PC-9 (cell line): ENCODE data around the gene CDH13. TPM values are rescaled to one million over a fixed set of nuclear protein-coding genes. Genes with fewer than 3 reads are reported as not detected.

Experiments used
- BruUV-seq: library from RNA; stranded (reverse); fragments of 400-500 nt; replicated peaks from 2 replicates; lab custom pipeline; 2021; lab: Mats Ljungman, UMichigan
- CTCF ChIA-PET: fragments of 300-600 bp; sonication (Branson Sonifier 250); formaldehyde crosslinking; loops from one replicate; lab custom pipeline; 2022; ENCODE audit warnings: antibody characterized with exemption; lab: Charles Lee
- POLR2A ChIA-PET: fragments of 300-600 bp; sonication (Branson Sonifier 250); formaldehyde crosslinking; loops from one replicate; lab custom pipeline; 2022; ENCODE audit warnings: antibody characterized with exemption; ENCODE audit not compliant: unreplicated experiment; lab: Charles Lee
- DNase-seq, 2 experiments: peaks; one replicate each; pipeline versions ENCODE4 v3.0.0 to v3.0.0-alpha.2; 2015 to 2022; ENCODE audit warnings: mixed read lengths in 1 of 2
- H2AFZ ChIP-seq: fragments of 200-600 bp; sonication (generic); 2 replicates; pipeline ENCODE4 v1.8.1; 2017; ENCODE audit warnings: antibody characterized with exemption
- H3F3A ChIP-seq: fragments of 200-600 bp; sonication (generic); 2 replicates; pipeline ENCODE4 v1.8.1; 2017; ENCODE audit warnings: antibody characterized with exemption, mild to moderate bottlenecking, low read depth; ENCODE audit not compliant: insufficient read depth
- H3K27ac ChIP-seq: fragments of 200-600 bp; sonication (generic); 2 replicates; pipeline ENCODE4 v1.6.1; 2016; ENCODE audit warnings: mixed run types
- H3K27me3 ChIP-seq: fragments of 200-600 bp; sonication (generic); 2 replicates; pipeline ENCODE4 v1.6.1; 2016; ENCODE audit warnings: low read depth, mixed run types; ENCODE audit not compliant: insufficient read depth
- H3K36me3 ChIP-seq: fragments of 200-600 bp; sonication (generic); 2 replicates; pipeline ENCODE4 v1.6.1; 2016; ENCODE audit warnings: low read depth, mixed run types
- H3K4me1 ChIP-seq: fragments of 200-600 bp; sonication (generic); replicated peaks from 2 replicates; pipeline ENCODE4 v1.6.1; 2016; ENCODE audit warnings: mixed run types; ENCODE audit not compliant: insufficient read depth
- H3K4me2 ChIP-seq: fragments of 200-600 bp; sonication (generic); 2 replicates; pipeline ENCODE4 v1.6.1; 2017; ENCODE audit warnings: mixed run types
- H3K4me3 ChIP-seq: fragments of 200-600 bp; sonication (generic); 2 replicates; pipeline ENCODE4 v1.6.1; 2016; ENCODE audit warnings: mixed run types
- H3K79me2 ChIP-seq: fragments of 200-600 bp; sonication (generic); 2 replicates; pipeline ENCODE4 v1.6.1; 2017; ENCODE audit warnings: low read depth, mixed run types
- H3K9me2 ChIP-seq: fragments of 200-600 bp; sonication (generic); 2 replicates; pipeline ENCODE4 v1.8.1; 2017; ENCODE audit warnings: mild to moderate bottlenecking; ENCODE audit not compliant: insufficient read depth
- H3K9me3 ChIP-seq: fragments of 200-600 bp; sonication (generic); 2 replicates; pipeline ENCODE4 v1.8.1; 2016; ENCODE audit warnings: low read depth; ENCODE audit not compliant: insufficient read depth
- H4K20me1 ChIP-seq: fragments of 200-600 bp; sonication (generic); 2 replicates; pipeline ENCODE4 v1.8.1; 2017; ENCODE audit not compliant: insufficient read depth
- CTCF ChIP-seq: fragments of 200-600 bp; sonication (generic); conservative IDR thresholded peaks from 2 replicates; pipeline ENCODE4 v1.6.1; 2017; ENCODE audit warnings: mixed run types, antibody characterized with exemption, mild to moderate bottlenecking, moderate library complexity
- EZH2 ChIP-seq: fragments of 200-600 bp; sonication (generic); IDR thresholded peaks from 2 replicates; pipeline ENCODE4 v1.8.0; 2017; ENCODE audit warnings: antibody characterized with exemption, low read depth
- intact Hi-C: fragments of 100-400 bp; cut with micrococcal nuclease; formaldehyde crosslinking; loops from one replicate; pipeline ENCODE4 v1.10.0; 2022; ENCODE audit not compliant: unreplicated experiment
- total RNA-seq: library from RNA; stranded (reverse); gene quantifications from 2 replicates; pipeline ENCODE4 v1.2.3, GENCODE V29; 2021

CDH13 gene
- total RNA-seq, 1 experiment from 2014 or later = 0.24 TPM

- no TSS peak for BruUV-seq
- H2AFZ ChIP-seq = no peak overlapping the region
- peaks cover 62% of the 10 kb centered on the region for H3K27me3 ChIP-seq
- TF ChIP-seq EZH2 (no peak), CTCF (no peak)
- H3K4me2 ChIP-seq = no peak overlapping the region
- H3K79me2 ChIP-seq = no peaks in the 10 kb centered on the region
- CTCF ChIA-PET = no interaction called here
- H3K27ac ChIP-seq = no peak overlapping the region
- intact Hi-C loops = no loop called here
- POLR2A ChIA-PET = no interaction called here
- no peaks in the 10 kb centered on the region for H3K9me3 ChIP-seq
- DNase-seq = no peak
- H3K4me3 ChIP-seq = no peak overlapping the region
- H3K9me2 ChIP-seq = no peaks in the 10 kb centered on the region
- no peaks in the 10 kb centered on the region for H3K4me1 ChIP-seq
- no peaks in the 10 kb centered on the region for H3F3A ChIP-seq
- no peaks in the 10 kb centered on the region; the same call in 1 of the 2 replicates for H4K20me1 ChIP-seq
- H3K36me3 ChIP-seq = no peaks in the 10 kb centered on the region
Measured at GRCh38 chr16:83727018-83727417, 1100.2 kb downstream of the CDH13 start.

GRCh38 chr16:83727751-83728352, 1101.1 kb downstream of the CDH13 start:
- Histone ChIP-seq H3K9me2 (no peaks in the 10 kb centered on the region), H3K27ac (no peak overlapping the region), H2AFZ (no peak overlapping the region), H3K4me1 (no peaks in the 10 kb centered on the region), H3K79me2 (no peaks in the 10 kb centered on the region), H3K9me3 (no peaks in the 10 kb centered on the region), H4K20me1 (no peaks in the 10 kb centered on the region; the same call in 1 of the 2 replicates), H3K4me3 (no peak overlapping the region), H3K27me3 (peaks cover 71% of the 10 kb centered on the region), H3K4me2 (no peak overlapping the region), H3F3A (no peaks in the 10 kb centered on the region), H3K36me3 (no peaks in the 10 kb centered on the region)
- POLR2A ChIA-PET = no interaction called here
- TF ChIP-seq CTCF (no peak), EZH2 (no peak)
- intact Hi-C loops = no loop called here
- no TSS peak for BruUV-seq
- CTCF ChIA-PET = no interaction called here
- no peak for DNase-seq

- TF ChIP-seq EZH2 (no peak), CTCF (no peak)
- DNase-seq = no peak
Measured at GRCh38 chr16:83728492-83728891, 1101.7 kb downstream of the CDH13 start.

More at GRCh38 chr16:83728492-83728891, 1101.7 kb downstream of the CDH13 start:
- Histone ChIP-seq H3K4me2 (no peak overlapping the region), H4K20me1 (no peaks in the 10 kb centered on the region; the same call in 1 of the 2 replicates), H3K9me3 (no peaks in the 10 kb centered on the region), H3K27me3 (peaks cover 76% of the 10 kb centered on the region), H3F3A (no peaks in the 10 kb centered on the region), H3K27ac (no peak overlapping the region), H3K36me3 (no peaks in the 10 kb centered on the region), H3K9me2 (no peaks in the 10 kb centered on the region), H2AFZ (no peak overlapping the region), H3K79me2 (no peaks in the 10 kb centered on the region), H3K4me1 (no peaks in the 10 kb centered on the region), H3K4me3 (no peak overlapping the region)
- BruUV-seq = no TSS peak
- ChIA-PET POLR2A (no interaction called here), CTCF (no interaction called here)
- intact Hi-C loops = no loop called here
